Mammary epithelial cell (primary cell): ENCODE measurements around the gene GPR39.

Source experiments
- EZH2 ChIP-seq: IDR thresholded peaks from 2 replicates; pipeline ENCODE4 v1.6.1; 2012; ENCODE audit warnings: low read length, inconsistent platforms, borderline replicate concordance
- TF ChIP-seq, protein P1 (sequence below), 2 donors: IDR thresholded peaks in 1 of 2; conservative IDR thresholded peaks in 1 of 2; 2 replicates each; pipeline ENCODE4 v1.5.1; 2011 to 2012; ENCODE audit warnings: inconsistent platforms in 2 of 2, low read length in 2 of 2, mild to moderate bottlenecking in 2 of 2, control low read depth in 1 of 2, low read depth in 1 of 2; ENCODE audit not compliant: insufficient read depth in 1 of 2; ENCODE audit errors: extremely low read depth in 1 of 2

DNA sequence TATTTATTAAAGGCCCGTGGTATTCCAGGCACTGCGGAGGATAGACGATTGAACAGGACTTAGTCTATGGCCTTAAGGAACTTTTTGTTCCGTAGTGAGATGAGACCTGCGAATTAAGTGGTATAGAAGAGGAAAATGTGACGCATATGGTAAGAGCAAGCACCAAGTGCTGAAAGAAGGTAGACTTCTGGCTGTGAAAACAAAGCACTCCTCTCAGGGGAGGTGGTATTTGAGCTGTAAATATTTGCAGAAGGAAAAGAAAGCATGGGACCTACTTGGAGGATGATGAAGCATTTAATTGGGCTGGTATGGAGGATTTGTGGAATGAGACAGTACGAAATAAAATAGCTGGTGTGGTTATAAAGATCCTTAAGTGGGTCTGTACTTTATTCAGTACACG is 62.5 kb downstream of the GPR39 start:
- TF ChIP-seq, protein P1, sequence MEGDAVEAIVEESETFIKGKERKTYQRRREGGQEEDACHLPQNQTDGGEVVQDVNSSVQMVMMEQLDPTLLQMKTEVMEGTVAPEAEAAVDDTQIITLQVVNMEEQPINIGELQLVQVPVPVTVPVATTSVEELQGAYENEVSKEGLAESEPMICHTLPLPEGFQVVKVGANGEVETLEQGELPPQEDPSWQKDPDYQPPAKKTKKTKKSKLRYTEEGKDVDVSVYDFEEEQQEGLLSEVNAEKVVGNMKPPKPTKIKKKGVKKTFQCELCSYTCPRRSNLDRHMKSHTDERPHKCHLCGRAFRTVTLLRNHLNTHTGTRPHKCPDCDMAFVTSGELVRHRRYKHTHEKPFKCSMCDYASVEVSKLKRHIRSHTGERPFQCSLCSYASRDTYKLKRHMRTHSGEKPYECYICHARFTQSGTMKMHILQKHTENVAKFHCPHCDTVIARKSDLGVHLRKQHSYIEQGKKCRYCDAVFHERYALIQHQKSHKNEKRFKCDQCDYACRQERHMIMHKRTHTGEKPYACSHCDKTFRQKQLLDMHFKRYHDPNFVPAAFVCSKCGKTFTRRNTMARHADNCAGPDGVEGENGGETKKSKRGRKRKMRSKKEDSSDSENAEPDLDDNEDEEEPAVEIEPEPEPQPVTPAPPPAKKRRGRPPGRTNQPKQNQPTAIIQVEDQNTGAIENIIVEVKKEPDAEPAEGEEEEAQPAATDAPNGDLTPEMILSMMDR (conservative IDR thresholded peaks at IDR 0.05 in 1 of 2, IDR thresholded peaks at IDR 0.05 in 1 of 2; ENCODE audit: extremely low read depth in 1 of 2, insufficient read depth in 1 of 2, low read depth in 1 of 2, low read length in 2 of 2): no peak
- no peak for TF ChIP-seq EZH2
